ENCODE measurements around the gene CACNA2D3.

GRCh38 chr3:54966979-54967378, 844.6 kb downstream of the CACNA2D3 start:
- no peak for TF ChIP-seq TAF1 (IDR thresholded peaks at IDR 0.05; ENCODE audit: borderline replicate concordance, insufficient read depth, low read length)
- no peak for TF ChIP-seq POLR2AphosphoS5 (IDR thresholded peaks at IDR 0.05; ENCODE audit: low read depth, low read length)
